ENCODE measurements around the gene SKIC8. TPM values are rescaled to one million over a fixed set of nuclear protein-coding genes. Genes with fewer than 3 reads are reported as not detected.

Gene SKIC8
- total RNA-seq, 1 experiment from 2014 or later: 55.5 TPM

DNA sequence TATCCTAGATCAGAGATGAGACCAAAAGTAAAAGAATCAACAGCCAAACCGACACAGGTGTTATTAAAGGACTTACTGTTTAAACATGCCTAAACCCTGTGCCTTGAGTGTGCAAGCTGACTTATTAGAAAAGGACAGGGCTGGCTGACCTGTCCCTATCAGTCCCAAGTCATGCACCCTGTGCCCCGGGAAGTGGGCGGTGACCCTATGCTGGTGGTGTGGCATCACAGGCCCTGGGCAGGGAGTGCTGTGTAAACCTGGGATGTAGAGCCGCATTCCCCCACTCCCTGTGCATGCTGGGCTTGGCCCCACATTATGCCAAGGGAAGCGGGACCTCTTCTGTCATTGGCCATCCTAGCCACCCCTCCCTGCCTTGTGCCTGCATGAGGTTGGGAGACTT, 24.4 kb downstream of the SKIC8 start:
- Histone ChIP-seq H3K4me1 (ENCODE audit: insufficient read depth, low read length, poor library complexity, severe bottlenecking) (peaks cover 6% of the 10 kb centered on the region), H3K27ac (ENCODE audit: low read depth, low read length, poor library complexity, severe bottlenecking) (no peak overlapping the region), H3K36me3 (ENCODE audit: insufficient read depth, low read length, poor library complexity, severe bottlenecking) (no peaks in the 10 kb centered on the region), H3K4me3 (ENCODE audit: low read depth, low read length, poor library complexity, severe bottlenecking) (no peak overlapping the region), H3K27me3 (replicated peaks; ENCODE audit: insufficient read depth, low read depth, low read length, poor library complexity) (no peaks in the 10 kb centered on the region), H3K9me3 (ENCODE audit: low read depth, low read length, poor library complexity, severe bottlenecking) (no peaks in the 10 kb centered on the region)
- intact Hi-C loops (cut with micrococcal nuclease; ENCODE audit: unreplicated experiment): no loop called here
- ChIA-PET CTCF (no interaction called here), POLR2A (ENCODE audit: low non-redundant PET) (interaction anchor here (0.6 kb wide), 1 partner anchor 163 kb away, joined by 3 read pairs; the partner anchor contains the start of gene IREB2)
- no TSS peak for BruUV-seq (replicated peaks)
- no peak for DNase-seq (ENCODE audit: low spot score)
- TF ChIP-seq, protein P1, sequence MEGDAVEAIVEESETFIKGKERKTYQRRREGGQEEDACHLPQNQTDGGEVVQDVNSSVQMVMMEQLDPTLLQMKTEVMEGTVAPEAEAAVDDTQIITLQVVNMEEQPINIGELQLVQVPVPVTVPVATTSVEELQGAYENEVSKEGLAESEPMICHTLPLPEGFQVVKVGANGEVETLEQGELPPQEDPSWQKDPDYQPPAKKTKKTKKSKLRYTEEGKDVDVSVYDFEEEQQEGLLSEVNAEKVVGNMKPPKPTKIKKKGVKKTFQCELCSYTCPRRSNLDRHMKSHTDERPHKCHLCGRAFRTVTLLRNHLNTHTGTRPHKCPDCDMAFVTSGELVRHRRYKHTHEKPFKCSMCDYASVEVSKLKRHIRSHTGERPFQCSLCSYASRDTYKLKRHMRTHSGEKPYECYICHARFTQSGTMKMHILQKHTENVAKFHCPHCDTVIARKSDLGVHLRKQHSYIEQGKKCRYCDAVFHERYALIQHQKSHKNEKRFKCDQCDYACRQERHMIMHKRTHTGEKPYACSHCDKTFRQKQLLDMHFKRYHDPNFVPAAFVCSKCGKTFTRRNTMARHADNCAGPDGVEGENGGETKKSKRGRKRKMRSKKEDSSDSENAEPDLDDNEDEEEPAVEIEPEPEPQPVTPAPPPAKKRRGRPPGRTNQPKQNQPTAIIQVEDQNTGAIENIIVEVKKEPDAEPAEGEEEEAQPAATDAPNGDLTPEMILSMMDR (conservative IDR thresholded peaks at IDR 0.05; ENCODE audit: low read depth, low read length): no peak
- no peak for TF ChIP-seq EZH2 (IDR thresholded peaks at IDR 0.05; ENCODE audit: borderline replicate concordance, low read depth, low read length, poor library complexity, severe bottlenecking)

DNA sequence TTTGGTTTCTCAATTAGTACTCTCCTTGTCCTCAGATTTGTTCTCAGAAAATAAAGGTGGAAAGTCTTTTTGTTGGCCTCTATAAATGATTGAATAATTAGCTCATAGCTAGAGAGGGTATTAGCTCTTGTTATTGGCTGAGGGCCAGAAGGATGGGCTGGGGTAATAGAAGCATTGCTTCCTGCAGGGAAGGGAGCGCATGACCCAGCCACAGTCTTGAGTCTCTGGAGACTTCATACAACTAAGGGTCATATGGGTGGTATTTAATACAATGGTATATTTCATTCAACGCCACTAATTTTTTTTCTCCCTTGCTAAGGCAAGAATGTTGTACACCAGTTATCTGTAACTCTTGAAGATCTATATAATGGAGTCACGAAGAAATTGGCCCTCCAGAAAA, 26.6 kb downstream of the SKIC8 start:
- Histone ChIP-seq H3K9me3 (ENCODE audit: low read depth, low read length, poor library complexity, severe bottlenecking) (no peaks in the 10 kb centered on the region), H3K4me3 (ENCODE audit: low read depth, low read length, poor library complexity, severe bottlenecking) (no peak overlapping the region), H3K27ac (ENCODE audit: low read depth, low read length, poor library complexity, severe bottlenecking) (no peak overlapping the region), H3K36me3 (ENCODE audit: insufficient read depth, low read length, poor library complexity, severe bottlenecking) (no peaks in the 10 kb centered on the region), H3K27me3 (replicated peaks; ENCODE audit: insufficient read depth, low read depth, low read length, poor library complexity) (no peaks in the 10 kb centered on the region), H3K4me1 (ENCODE audit: insufficient read depth, low read length, poor library complexity, severe bottlenecking) (peaks cover 6% of the 10 kb centered on the region)
- no TSS peak for BruUV-seq (replicated peaks)
- DNase-seq (ENCODE audit: low spot score): peak; percentile 38
- intact Hi-C loops (cut with micrococcal nuclease; ENCODE audit: unreplicated experiment): no loop called here
- TF ChIP-seq, protein P1 (conservative IDR thresholded peaks at IDR 0.05; ENCODE audit: low read depth, low read length): no peak
- TF ChIP-seq EZH2 (IDR thresholded peaks at IDR 0.05; ENCODE audit: borderline replicate concordance, low read depth, low read length, poor library complexity, severe bottlenecking): no peak
- CTCF ChIA-PET: interaction anchor here (0.5 kb wide), 1 partner anchor 123 kb away, joined by 3 read pairs; no protein-coding TSS in a partner anchor
- POLR2A ChIA-PET (ENCODE audit: low non-redundant PET): no interaction called here

DNA sequence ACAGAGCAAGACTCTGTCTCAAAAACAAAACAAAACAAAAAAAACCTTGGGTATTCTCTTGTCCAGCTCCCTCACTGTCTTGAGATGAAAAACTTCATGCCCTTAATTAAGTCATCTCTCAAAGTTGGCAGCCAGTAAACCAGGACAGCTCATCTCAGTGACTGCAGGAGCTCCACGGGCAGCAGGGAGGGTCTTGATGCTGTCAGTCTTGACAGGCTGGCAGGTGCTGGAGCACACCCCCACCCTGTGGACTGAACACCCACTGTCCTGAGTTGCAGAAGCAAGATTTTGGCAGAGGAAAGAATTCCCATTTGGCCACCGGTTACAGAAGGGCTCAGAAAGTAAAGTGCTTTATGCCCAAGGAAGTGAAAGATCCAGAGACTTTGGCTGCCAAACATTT, 27.1 kb downstream of the SKIC8 start:
- peaks cover 6% of the 10 kb centered on the region for H3K4me1 ChIP-seq (ENCODE audit: insufficient read depth, low read length, poor library complexity, severe bottlenecking)
- H3K27me3 ChIP-seq (replicated peaks; ENCODE audit: insufficient read depth, low read depth, low read length, poor library complexity): no peaks in the 10 kb centered on the region
- POLR2A ChIA-PET (ENCODE audit: low non-redundant PET): no interaction called here
- no peak overlapping the region for H3K27ac ChIP-seq (ENCODE audit: low read depth, low read length, poor library complexity, severe bottlenecking)
- intact Hi-C loops (cut with micrococcal nuclease; ENCODE audit: unreplicated experiment): no loop called here
- peak; percentile 6 for DNase-seq (ENCODE audit: low spot score)
- no TSS peak for BruUV-seq (replicated peaks)
- no peaks in the 10 kb centered on the region for H3K36me3 ChIP-seq (ENCODE audit: insufficient read depth, low read length, poor library complexity, severe bottlenecking)
- no peak overlapping the region for H3K4me3 ChIP-seq (ENCODE audit: low read depth, low read length, poor library complexity, severe bottlenecking)
- TF ChIP-seq EZH2 (IDR thresholded peaks at IDR 0.05; ENCODE audit: borderline replicate concordance, low read depth, low read length, poor library complexity, severe bottlenecking): no peak
- TF ChIP-seq, protein P1 (conservative IDR thresholded peaks at IDR 0.05; ENCODE audit: low read depth, low read length): no peak
- no peaks in the 10 kb centered on the region for H3K9me3 ChIP-seq (ENCODE audit: low read depth, low read length, poor library complexity, severe bottlenecking)
- CTCF ChIA-PET: interaction anchor here (0.5 kb wide), 1 partner anchor 123 kb away, joined by 3 read pairs; no protein-coding TSS in a partner anchor

Measured in A673 (cell line).